Hematopoietic multipotent progenitor cell treated with erythropoietin and hydrocortisone succinate and interleukin-3 and kit ligand, for 15 days (in vitro differentiated cells): ENCODE measurements around the gene KRAS.

ENCODE experiments used
- DNase-seq: peaks from one replicate; pipeline ENCODE4 v3.0.0-alpha.2; 2015; ENCODE audit warnings: low spot score

Gene KRAS

DNA sequence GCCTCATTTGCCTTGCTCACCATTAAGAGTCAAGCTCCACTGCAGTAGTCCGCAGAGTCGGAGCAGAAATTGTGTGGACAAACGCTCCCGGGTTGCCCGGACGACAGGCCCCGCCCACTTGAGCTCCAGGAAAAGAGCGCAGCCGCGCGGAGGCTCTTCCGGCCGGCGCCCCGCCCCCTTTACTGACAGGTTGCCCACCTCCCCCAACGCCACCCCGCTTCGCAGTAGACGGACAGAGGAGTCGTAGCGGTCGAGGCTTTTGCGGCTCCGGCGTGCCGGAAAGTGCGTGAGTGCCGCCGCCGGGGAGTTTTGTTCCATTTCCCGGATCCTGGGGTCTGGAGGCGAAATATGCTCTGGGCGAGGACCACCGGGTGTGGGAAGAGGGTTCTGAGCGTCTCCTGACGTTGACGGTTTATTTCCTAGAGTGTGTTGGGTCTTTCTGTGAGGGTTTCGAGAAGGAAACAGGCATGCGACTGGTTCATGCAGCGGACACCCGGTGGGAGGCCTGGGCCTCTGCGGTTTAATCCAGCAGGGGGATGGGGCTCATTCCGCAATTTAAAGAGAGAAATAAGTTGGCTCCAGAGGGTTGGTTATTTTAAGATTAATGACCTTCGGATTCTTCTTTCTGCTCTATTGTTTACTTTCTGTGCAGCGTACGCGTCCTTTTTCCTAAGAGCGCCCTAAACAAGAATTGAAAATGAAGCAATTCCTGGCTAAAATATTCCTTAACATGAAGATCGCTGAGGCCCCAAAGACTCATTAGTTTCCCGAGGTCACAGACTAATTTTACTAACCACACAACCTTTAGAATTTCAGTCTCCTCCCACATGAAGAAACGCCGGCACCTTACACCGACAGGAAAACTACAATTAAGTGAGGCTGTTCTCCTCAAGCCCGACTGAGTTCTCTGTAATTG lies 55.4 kb downstream of the KRAS start, which contains the start of the genes DNAI7 and ETFRF1:
TSS of gene DNAI7 (minus strand) at position 105 of the 916 bp plus-strand sequence. CDS start at position 23, 82 bp downstream.
TSS of gene ETFRF1 (plus strand) at position 182 of the 916 bp plus-strand sequence. CDS start 8,720 bp downstream, outside the sequence.
- peak; percentile 94 for DNase-seq

DNA sequence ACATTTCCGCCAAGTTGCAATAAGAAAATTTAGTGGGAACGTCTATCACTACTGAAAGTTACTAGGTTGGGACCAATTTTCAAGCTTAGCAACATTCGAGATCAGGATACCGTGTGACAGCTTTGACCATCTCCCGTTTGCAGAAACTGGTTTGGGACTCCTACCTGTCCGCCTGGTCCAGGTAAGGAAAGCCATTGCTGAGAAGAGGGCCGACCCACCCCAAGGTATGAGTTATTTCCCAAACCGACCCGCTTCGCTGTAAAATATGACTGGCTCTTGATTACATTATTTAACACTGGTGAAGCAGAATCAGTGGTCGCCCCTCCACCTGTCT lies 56.0 kb downstream of the KRAS start:
- DNase-seq = no peak

DNA sequence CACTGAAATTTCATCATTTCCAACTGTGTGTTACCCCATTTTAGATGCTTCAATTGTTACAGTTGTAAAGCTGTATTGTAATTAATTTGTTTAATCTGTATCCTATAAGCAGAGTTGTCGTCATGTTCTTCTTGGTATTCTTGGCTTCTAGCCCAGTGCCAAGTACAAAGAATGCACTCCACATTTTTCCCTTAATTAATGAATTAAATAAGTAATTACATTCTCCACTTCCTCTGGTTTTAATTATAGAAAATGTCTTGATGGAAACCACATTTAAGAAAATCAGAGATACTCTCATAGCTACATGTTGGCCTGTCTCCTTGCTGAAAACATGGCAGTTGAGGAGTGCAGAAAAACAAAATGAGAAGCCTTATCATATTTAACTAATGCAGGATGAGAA lies 56.5 kb downstream of the KRAS start:
- DNase-seq = peak; percentile 22

DNA sequence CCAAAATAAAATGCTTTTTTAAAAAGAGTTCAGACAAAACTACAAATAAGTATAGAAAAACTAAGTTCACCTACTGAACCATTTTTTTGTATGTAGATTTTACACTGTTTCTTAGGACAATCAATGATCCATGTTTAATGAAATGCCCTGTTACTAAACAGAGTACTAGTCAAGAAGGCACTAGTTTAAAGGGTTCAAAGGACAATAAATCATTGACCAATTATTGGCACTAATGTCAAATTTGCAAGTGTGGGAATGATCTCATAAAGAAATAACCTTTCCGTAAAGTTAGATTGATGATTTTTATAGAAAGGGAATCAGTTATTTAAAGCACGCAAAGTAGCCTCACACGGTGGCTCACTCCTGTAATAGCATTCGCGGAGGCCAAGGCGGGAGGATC lies 59.9 kb downstream of the KRAS start:
- no peak for DNase-seq

DNA sequence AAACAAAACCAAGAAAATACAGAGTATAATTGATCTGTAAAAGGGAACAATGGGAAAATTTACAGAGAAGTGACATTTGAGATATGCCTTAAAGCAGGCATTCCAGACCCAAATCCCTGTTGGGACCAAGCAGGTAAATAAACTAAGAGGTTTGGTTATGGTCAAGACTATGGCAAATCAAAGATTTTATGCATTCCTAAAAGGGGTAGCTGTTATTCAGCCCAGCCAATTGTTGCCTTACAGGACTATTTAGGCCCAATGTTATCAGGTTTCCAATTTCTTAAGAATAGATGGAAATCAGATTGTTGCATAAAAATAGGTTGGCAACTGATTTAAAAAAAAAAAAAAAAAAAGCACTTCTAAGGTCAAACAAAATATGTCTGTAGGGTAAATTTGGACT lies 61.1 kb downstream of the KRAS start:
- no peak for DNase-seq

DNA sequence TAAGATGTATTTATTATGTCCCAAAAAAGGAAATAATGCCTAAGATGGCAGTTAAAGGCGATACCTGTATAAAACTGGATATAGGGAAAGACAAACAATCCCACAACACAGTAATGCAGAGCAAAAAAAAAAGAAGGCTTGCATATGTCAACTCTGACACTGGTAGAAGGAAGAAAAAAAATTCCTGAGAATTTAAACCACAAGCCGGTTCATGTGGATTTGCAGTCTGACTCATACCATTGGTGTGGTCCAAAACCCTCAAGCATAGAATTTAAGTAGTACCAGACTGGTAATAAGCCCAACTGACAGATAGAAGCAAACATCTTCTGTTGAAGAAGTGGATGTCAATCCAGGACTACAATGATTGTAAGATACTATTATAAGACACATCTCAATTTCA lies 62.9 kb downstream of the KRAS start:
- no peak for DNase-seq

DNA sequence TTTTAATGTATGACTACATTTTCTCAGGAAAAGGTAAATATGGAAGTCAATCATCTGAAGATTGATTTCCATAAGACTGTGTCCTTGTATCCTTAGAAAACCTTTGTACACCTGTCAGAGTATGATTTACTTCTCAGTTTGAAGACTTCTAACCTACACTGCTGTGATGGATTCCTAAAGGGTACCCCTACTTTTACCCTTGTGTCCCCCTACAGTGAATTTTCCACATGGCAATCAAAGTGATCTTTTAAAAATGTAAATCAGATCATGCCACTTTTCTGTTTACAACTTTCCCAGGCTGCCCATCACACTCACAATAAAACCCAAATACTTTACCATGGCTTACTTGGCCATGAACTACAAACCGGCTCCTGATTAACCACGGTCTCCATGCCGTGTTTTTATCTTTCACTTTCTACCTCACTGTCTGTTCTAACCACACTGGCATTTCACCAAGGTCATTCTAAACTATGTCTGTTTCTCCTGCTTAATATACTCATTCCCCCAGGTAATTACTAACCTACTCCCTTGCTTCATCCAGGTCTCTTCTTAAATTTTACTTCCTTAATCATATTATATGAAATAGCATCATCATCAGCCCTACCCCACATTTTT lies 63.8 kb downstream of the KRAS start:
- no peak for DNase-seq

DNA sequence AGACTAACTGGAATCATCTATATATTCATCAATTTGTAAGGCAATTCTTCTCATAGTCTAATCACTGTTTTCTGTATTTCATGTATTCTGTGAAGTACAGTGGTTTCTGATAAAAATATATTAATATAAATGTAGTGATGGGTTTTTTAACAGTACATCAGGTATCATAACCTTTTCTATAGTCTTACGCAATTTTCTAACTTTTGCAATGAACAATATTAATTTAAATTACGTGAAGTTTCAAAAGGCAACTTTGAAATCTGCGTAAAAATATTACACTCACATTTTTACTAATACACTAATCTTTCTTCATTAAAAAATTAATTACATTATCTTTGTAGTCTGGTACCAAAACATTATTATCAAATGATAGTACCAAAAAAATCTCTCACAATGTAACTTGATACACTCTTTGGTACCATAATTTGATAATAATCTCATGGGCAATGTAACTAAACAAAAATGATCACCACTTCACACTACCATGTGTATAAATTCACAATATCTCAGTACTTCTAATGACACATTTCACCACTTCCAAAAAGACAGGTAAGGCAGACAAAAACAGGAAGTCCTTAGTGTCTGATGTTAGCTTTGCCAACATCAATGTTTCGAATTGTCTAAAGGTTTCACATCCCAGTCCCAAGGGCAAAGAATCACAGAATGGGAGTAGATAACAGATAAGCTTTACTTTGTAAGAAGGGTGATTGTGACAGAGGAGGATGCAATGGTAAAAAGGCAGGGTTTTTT lies 64.5 kb downstream of the KRAS start:
- no peak for DNase-seq

DNA sequence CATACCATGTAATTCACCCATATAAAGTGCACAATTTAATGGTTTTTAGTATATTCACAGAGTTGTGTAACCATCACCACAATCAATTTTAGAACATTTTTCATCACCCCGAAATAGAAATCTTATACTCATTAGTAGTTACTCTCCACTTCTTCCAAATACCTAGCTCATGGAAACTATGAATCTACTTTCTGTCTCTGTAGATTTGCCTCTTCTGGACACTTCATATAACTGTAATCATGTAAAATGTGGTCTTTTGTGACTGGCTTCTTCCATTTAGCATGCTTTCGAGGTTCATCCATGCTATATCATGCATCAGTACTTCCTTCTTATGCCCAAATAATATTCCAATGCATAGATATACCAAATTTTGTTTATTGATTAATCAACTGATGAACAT lies 66.6 kb downstream of the KRAS start:
- DNase-seq = no peak

DNA sequence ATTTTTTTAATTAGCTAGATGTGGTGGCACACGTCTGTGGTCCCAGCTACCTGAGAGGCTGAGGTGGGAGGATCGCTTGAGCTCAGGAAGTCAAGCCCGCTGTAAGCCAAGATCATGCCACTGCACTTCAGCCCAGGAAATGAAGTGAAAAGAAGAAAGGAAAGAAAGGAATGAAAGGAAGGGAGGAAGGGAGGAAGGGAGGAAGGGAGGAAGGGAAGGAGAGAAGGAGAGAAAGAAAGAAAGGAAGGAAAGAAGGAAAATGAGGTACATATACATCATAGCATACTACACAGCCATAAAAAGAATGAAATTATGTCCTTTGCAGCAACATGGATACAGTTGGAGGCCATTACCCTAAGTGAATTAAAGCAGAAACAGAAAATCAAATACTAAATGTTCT lies 68.0 kb downstream of the KRAS start:
- DNase-seq = no peak

DNA sequence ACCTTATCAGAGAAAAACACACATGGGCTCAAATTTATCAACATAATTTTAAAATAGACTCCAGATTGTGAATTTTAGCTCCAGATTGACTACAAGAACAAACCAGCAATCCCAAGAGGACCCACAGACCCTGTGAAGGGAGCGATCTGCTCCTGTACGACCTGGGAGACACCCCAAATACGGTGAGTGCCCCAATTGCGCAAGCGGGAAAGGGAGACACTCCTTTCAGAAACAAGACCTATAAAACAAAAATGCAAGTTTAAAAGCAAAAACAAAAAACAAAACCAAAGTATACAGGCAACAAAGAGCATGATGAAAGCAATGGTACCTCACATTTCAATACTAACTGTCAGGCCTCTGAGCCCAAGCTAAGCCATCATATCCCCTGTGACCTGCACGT lies 87.9 kb downstream of the KRAS start:
- DNase-seq = no peak

DNA sequence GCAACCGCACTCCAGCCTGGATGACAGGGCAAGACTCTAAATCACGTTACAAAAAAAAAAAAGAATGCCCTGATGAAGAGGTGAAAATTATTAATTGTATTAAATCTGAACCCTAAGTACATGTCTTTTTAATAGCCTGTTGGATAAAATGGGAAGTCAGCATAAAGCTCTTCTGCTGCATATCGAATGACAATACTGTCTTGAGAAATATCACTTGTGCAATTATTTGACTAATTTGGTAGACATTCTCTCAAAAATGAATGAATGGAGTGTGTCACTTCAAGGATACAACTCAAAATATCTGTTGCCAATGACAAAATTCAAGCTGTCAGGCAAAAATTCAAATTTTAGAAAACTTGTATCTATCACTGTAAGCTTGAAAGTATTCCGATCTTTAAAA lies 94.7 kb downstream of the KRAS start:
- DNase-seq = no peak

DNA sequence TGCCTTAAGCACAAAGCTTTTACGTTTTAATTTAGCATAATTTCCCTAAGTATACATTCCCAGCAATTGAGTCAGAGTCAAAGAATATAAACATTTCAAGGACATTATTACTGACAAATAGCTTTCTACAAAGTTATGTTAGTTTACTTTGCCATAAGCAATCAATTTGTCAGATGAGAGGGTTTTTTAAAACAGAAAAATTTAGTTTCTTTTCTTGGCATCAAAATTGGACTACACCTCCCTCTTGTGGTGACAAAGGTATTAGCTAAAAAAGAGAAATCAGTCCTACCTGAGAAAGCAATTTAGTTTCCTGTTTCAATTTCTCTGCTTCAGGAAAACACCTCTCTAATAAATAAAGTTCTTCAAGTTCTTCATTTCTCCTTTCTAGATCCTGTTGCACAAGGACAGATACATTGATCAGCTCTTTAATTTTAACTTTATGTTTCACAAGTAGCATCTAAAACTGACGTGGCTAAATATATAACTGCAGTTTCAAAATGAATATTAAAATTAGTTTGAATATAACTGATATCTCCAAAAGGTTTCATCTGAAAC lies 95.6 kb downstream of the KRAS start:
- peak; percentile 40 for DNase-seq
